Lower lobe of right lung (tissue), 2 donors: ENCODE measurements around the gene JAZF1. TPM values are rescaled to one million over a fixed set of nuclear protein-coding genes. Genes with fewer than 3 reads are reported as not detected.

Experiments
- ATAC-seq, 2 donors: fragments of 200-7000 bp; cut with Tn5 transposase; one replicate each; pipeline ENCODE4 v1.9.1; 2020 to 2022; ENCODE audit warnings: mild to moderate bottlenecking in 2 of 2, moderate library complexity in 2 of 2
- DNase-seq: peaks from one replicate; pipeline ENCODE4 v3.0.0-alpha.2; 2020
- H3K27ac ChIP-seq: fragments of 200-600 bp; one replicate; pipeline ENCODE4 v1.8.0; 2022
- H3K27me3 ChIP-seq: fragments of 200-600 bp; one replicate; pipeline ENCODE4 v1.8.0; 2022; ENCODE audit warnings: low read depth
- H3K36me3 ChIP-seq: fragments of 200-600 bp; one replicate; pipeline ENCODE4 v1.8.0; 2022; ENCODE audit warnings: mild to moderate bottlenecking
- H3K4me1 ChIP-seq: fragments of 200-600 bp; one replicate; pipeline ENCODE4 v1.8.0; 2022
- H3K4me3 ChIP-seq: fragments of 200-600 bp; one replicate; pipeline ENCODE4 v1.8.0; 2022; ENCODE audit warnings: mild to moderate bottlenecking
- H3K9me3 ChIP-seq: fragments of 200-600 bp; one replicate; pipeline ENCODE4 v1.8.0; 2022
- intact Hi-C: fragments of 100-400 bp; cut with DNase I; formaldehyde crosslinking; loops from one replicate; pipeline ENCODE4 v1.11.0; 2022
- total RNA-seq: library from RNA; stranded (reverse); fragmentation: NEBNext Ultra II Directional; extraction: Animal tissue kit (Norgen Biotek cat#: 25700); gene quantifications from one replicate; pipeline ENCODE4 v1.2.1, GENCODE V29; 2021
- TF ChIP-seq, protein P1 (sequence below): fragments of 200-600 bp; IDR thresholded peaks from one replicate; pipeline ENCODE4 v1.8.0; 2022; ENCODE audit warnings: antibody characterized with exemption, mild to moderate bottlenecking
- donor health status: DM: no; HTN: yes; CAD: no; lungs with severe emphysema.

Gene JAZF1
- total RNA-seq, 1 donor from 2014 or later, result 19.4 TPM

DNA sequence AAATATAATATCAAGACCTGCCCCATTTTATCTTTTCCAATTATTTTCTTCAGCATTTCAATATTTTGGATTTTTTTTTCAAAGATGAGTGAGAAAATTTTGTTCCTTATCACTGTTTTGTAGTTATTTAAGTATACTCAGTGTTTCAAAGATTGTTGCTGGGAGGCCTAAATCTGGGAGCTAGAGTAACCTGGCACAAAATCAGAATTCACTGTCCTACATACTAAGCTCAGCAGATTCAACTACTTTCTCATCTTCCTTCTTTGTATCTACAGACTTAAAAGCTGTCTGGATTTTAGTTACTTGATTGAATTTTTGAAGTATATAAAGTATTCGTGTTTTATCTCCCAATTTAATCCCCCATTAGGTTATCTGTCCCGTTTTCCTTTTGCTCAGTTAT lies 354.7 kb downstream of the JAZF1 start:
- TF ChIP-seq, protein P1, sequence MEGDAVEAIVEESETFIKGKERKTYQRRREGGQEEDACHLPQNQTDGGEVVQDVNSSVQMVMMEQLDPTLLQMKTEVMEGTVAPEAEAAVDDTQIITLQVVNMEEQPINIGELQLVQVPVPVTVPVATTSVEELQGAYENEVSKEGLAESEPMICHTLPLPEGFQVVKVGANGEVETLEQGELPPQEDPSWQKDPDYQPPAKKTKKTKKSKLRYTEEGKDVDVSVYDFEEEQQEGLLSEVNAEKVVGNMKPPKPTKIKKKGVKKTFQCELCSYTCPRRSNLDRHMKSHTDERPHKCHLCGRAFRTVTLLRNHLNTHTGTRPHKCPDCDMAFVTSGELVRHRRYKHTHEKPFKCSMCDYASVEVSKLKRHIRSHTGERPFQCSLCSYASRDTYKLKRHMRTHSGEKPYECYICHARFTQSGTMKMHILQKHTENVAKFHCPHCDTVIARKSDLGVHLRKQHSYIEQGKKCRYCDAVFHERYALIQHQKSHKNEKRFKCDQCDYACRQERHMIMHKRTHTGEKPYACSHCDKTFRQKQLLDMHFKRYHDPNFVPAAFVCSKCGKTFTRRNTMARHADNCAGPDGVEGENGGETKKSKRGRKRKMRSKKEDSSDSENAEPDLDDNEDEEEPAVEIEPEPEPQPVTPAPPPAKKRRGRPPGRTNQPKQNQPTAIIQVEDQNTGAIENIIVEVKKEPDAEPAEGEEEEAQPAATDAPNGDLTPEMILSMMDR, result no peak
- intact Hi-C loops, result no loop called here
- H3K36me3 ChIP-seq, result peaks cover 48% of the 10 kb centered on the region
- no peaks in the 10 kb centered on the region for H3K4me1 ChIP-seq
- ATAC-seq, result no peak
- H3K9me3 ChIP-seq, result no peaks in the 10 kb centered on the region
- no peak overlapping the region for H3K4me3 ChIP-seq
- no peak for DNase-seq
- H3K27ac ChIP-seq, result no peak overlapping the region
- no peaks in the 10 kb centered on the region for H3K27me3 ChIP-seq

DNA sequence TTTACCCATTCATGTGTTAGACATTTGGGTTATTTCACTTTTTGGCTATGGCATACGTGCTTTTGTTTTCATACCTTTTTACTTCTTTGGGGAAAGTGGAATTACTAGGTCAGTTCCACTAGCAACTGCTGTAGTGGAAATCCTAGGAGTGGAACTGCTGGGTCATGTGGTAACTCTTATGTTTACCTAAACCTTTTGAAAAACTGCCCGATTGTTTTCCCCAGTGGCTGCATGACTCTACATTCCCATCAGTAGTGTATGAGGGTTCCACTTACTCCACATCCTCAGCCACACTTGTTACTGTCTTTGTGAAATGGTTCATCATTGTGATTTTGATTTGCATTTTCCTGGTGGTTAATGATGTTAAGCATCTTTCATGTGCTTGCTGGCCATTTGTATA lies 358.4 kb downstream of the JAZF1 start:
- no peak overlapping the region for H3K4me3 ChIP-seq
- ATAC-seq (no peak), DNase-seq (no peak)
- no peaks in the 10 kb centered on the region for H3K9me3 ChIP-seq
- no peaks in the 10 kb centered on the region for H3K27me3 ChIP-seq
- intact Hi-C loops, result no loop called here
- H3K27ac ChIP-seq, result no peak overlapping the region
- peaks cover 51% of the 10 kb centered on the region for H3K36me3 ChIP-seq
- TF ChIP-seq, protein P1, result no peak
- H3K4me1 ChIP-seq, result no peaks in the 10 kb centered on the region

DNA sequence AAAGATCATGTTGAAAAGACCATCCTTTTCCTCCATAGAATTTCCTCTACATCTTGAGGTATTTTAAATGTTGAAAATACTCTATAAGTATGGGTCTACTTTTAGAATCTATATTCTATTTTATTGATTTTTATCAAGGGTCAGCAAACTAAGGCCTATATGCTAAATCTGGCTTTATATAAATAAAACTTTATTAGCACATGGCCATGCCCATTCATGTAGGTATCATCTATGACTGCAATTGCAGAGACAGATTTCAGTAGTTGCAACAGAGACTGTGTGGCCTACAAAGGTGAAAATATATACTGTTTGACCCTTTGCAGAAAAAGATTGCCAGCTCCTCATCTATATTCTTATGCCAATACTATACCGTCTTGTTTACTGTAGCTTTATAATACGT lies 367.9 kb downstream of the JAZF1 start:
- H3K36me3 ChIP-seq, result peaks cover 30% of the 10 kb centered on the region
- no peak overlapping the region for H3K27ac ChIP-seq
- TF ChIP-seq, protein P1, result no peak
- intact Hi-C loops, result no loop called here
- no peaks in the 10 kb centered on the region for H3K9me3 ChIP-seq
- H3K4me3 ChIP-seq, result no peak overlapping the region
- H3K27me3 ChIP-seq, result no peaks in the 10 kb centered on the region
- no peak for DNase-seq
- no peaks in the 10 kb centered on the region for H3K4me1 ChIP-seq
- ATAC-seq, result no peak

DNA sequence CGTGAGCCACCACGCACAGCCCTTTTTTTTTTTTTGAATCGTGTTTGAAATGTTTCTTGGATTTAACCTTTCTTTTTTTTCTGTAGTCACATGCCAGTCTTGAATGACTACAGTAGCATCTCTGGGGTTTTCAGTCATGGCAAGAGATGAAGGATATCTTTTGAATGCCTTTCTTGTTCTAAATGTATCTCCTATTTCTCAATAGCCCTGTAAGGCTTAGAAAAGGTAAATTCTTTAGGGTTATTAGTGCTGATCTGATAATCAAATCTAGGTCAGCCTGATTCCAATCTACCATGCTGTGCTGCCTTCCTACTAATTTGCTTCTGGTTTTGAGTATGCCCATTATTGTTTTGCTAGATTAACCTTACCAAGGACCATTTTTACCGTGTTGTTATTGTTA lies 370.4 kb downstream of the JAZF1 start:
- intact Hi-C loops, result no loop called here
- TF ChIP-seq, protein P1, result no peak

DNA sequence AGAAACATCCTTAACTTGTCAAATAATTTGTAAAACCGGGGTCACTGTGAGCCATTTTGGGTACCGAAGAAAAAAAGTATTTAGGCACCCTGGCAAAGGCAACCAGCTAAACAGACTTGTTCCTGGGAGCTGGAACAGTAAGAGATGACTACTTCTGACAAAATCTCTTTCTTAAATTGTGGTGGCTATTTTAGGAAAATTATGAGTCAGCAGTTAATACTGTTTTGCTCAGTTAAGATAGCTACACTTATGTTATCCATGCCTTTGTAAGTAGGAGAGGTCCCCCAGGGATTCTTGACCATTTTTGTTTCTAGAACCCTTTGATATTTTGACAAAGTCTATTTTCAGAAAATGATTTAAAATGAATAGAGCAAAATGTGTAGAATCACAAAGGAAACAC lies 372.0 kb downstream of the JAZF1 start:
- Histone ChIP-seq H3K9me3 (no peaks in the 10 kb centered on the region), H3K4me1 (no peaks in the 10 kb centered on the region), H3K4me3 (no peak overlapping the region), H3K27ac (no peak overlapping the region), H3K36me3 (peaks cover 5% of the 10 kb centered on the region), H3K27me3 (no peaks in the 10 kb centered on the region)
- DNase-seq (no peak), ATAC-seq (no peak)
- intact Hi-C loops, result no loop called here
- TF ChIP-seq, protein P1, result no peak

More for the DNA sequence above, 370.4 kb downstream of the JAZF1 start:
- Histone ChIP-seq H3K27me3 (no peaks in the 10 kb centered on the region), H3K4me1 (no peaks in the 10 kb centered on the region), H3K4me3 (no peak overlapping the region), H3K27ac (no peak overlapping the region), H3K36me3 (peaks cover 4% of the 10 kb centered on the region), H3K9me3 (no peaks in the 10 kb centered on the region)
- ATAC-seq (no peak), DNase-seq (no peak)

DNA sequence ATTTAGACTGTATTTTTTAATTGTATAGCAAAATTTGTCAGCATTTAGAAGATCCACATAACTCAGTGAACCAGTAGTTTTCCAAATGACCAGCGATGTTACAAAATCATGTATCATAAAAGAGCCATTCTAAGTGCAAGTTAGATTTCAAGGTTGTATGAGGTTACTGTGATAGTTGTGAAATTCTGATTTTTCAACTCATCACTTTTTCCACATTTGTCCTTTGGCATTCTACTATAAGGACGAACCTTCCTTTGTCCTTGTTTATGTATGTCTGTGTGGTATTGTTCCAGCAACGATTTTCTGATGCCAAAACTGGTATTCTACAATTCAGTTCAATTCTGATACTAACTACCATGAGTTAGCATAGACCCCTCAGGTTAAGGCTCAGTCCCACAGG lies 376.5 kb downstream of the JAZF1 start:
- Histone ChIP-seq H3K27me3 (no peaks in the 10 kb centered on the region), H3K4me1 (no peaks in the 10 kb centered on the region), H3K4me3 (no peak overlapping the region), H3K27ac (no peak overlapping the region), H3K9me3 (no peaks in the 10 kb centered on the region), H3K36me3 (peaks cover 21% of the 10 kb centered on the region)
- DNase-seq, result no peak
- intact Hi-C loops, result no loop called here
- TF ChIP-seq, protein P1, result no peak
- no peak for ATAC-seq
